OCI-LY7 (cell line): ENCODE results near the gene DOK1. TPM values are rescaled to one million over a fixed set of nuclear protein-coding genes. Genes with fewer than 3 reads are reported as not detected.

Source experiments
- BruUV-seq: library from RNA; stranded (reverse); fragments of 400-500 nt; replicated peaks from 2 replicates; lab custom pipeline; 2021; lab: Mats Ljungman, UMichigan
- CTCF ChIA-PET: fragments of 300-600 bp; sonication (Branson Sonifier 250); formaldehyde crosslinking; loops from one replicate; lab custom pipeline; 2022; ENCODE audit warnings: antibody characterized with exemption; ENCODE audit not compliant: unreplicated experiment; lab: Charles Lee
- POLR2A ChIA-PET: fragments of 300-600 bp; sonication (Branson Sonifier 250); formaldehyde crosslinking; loops from one replicate; lab custom pipeline; 2022; ENCODE audit warnings: antibody characterized with exemption; lab: Charles Lee
- DNase-seq: peaks from one replicate; pipeline ENCODE4 v3.0.0-alpha.2; 2015; ENCODE audit warnings: low spot score
- H2AFZ ChIP-seq: fragments of 200-600 bp; sonication (generic), shearing (Covaris generic); 2 replicates; pipeline ENCODE4 v1.6.1; 2014; ENCODE audit warnings: mild to moderate bottlenecking, antibody characterized with exemption, low read length, moderate library complexity
- H3K27ac ChIP-seq: fragments of 200-600 bp; sonication (generic); 2 replicates; pipeline ENCODE4 v1.5.1; 2014; ENCODE audit warnings: mixed run types, low read depth, mild to moderate bottlenecking, moderate library complexity, low read length, inconsistent platforms; ENCODE audit not compliant: poor library complexity, severe bottlenecking
- H3K36me3 ChIP-seq: fragments of 200-600 bp; sonication (generic); 2 replicates; pipeline ENCODE4 v1.6.1; 2014; ENCODE audit warnings: mild to moderate bottlenecking, antibody characterized with exemption, low read length, moderate library complexity, mixed read lengths; ENCODE audit not compliant: insufficient read depth
- H3K4me1 ChIP-seq: fragments of 200-600 bp; sonication (generic); 2 replicates; pipeline ENCODE4 v1.5.1; 2014; ENCODE audit warnings: mild to moderate bottlenecking, low read length; ENCODE audit not compliant: insufficient read depth, poor library complexity, severe bottlenecking
- H3K4me2 ChIP-seq: fragments of 200-600 bp; sonication (generic); 2 replicates; pipeline ENCODE4 v1.6.1; 2014; ENCODE audit warnings: mild to moderate bottlenecking, low read length
- H3K4me3 ChIP-seq: fragments of 200-600 bp; sonication (generic); 2 replicates; pipeline ENCODE4 v1.5.1; 2014; ENCODE audit warnings: mild to moderate bottlenecking, low read depth, low read length; ENCODE audit not compliant: poor library complexity, severe bottlenecking
- H3K79me2 ChIP-seq: fragments of 200-600 bp; sonication (generic); 2 replicates; pipeline ENCODE4 v1.6.1; 2016; ENCODE audit warnings: low read depth, mild to moderate bottlenecking, low read length, moderate library complexity, mixed read lengths; ENCODE audit not compliant: insufficient read depth
- H3K9me2 ChIP-seq: fragments of 200-600 bp; sonication (generic); 2 replicates; pipeline ENCODE4 v1.6.1; 2016; ENCODE audit warnings: mild to moderate bottlenecking, low read length, mixed read lengths; ENCODE audit not compliant: insufficient read depth
- H3K9me3 ChIP-seq: fragments of 200-600 bp; sonication (generic); 2 replicates; pipeline ENCODE4 v1.6.1; 2014; ENCODE audit warnings: mild to moderate bottlenecking, mixed run types, low read length, mixed read lengths
- H4K20me1 ChIP-seq: fragments of 200-600 bp; sonication (generic); 2 replicates; pipeline ENCODE4 v1.6.1; 2014; ENCODE audit warnings: mild to moderate bottlenecking, antibody characterized with exemption, low read length, moderate library complexity, mixed read lengths; ENCODE audit not compliant: insufficient read depth
- CTCF ChIP-seq: fragments of 200-600 bp; sonication (generic); conservative IDR thresholded peaks from 2 replicates; pipeline ENCODE4 v1.5.1; 2014; ENCODE audit warnings: mild to moderate bottlenecking, antibody characterized with exemption, low read length, moderate library complexity, mixed read lengths
- EZH2phosphoT487 ChIP-seq: fragments of 200-600 bp; sonication (generic); IDR thresholded peaks from 2 replicates; pipeline ENCODE4 v1.6.1; 2018; ENCODE audit warnings: low read depth, borderline replicate concordance, mild to moderate bottlenecking, mixed run types, antibody characterized with exemption, low read length, moderate library complexity, mixed read lengths
- intact Hi-C: fragments of 100-400 bp; cut with micrococcal nuclease; formaldehyde crosslinking; loops from one replicate; pipeline ENCODE4 v1.10.0; 2022; ENCODE audit not compliant: unreplicated experiment
- total RNA-seq, 2 experiments: library from RNA; depleted of rRNA in 1 of 2; stranded (reverse); fragments of >200 nt in 1 of 2; shearing (Covaris generic) in 1 of 2; gene quantifications; 2 replicates each; pipeline ENCODE4 v1.2.3, GENCODE V29; 2014 to 2022

The DOK1 gene
- total RNA-seq, 2 experiments from 2014 or later = 9.5 to 13.4 TPM

GRCh38 chr2:74540291-74540690 is 14.2 kb upstream of the DOK1 start:
- H2AFZ ChIP-seq = no peak overlapping the region
- no peak for DNase-seq
- BruUV-seq = no TSS peak
- POLR2A ChIA-PET = no interaction called here
- H3K36me3 ChIP-seq = no peaks in the 10 kb centered on the region
- H3K79me2 ChIP-seq = no peaks in the 10 kb centered on the region
- no peak overlapping the region for H3K4me2 ChIP-seq
- H3K9me2 ChIP-seq = no peaks in the 10 kb centered on the region
- CTCF ChIA-PET = no interaction called here
- intact Hi-C loops = no loop called here
- no peaks in the 10 kb centered on the region for H4K20me1 ChIP-seq
- no peaks in the 10 kb centered on the region for H3K4me1 ChIP-seq
- no peak overlapping the region for H3K4me3 ChIP-seq
- no peak for TF ChIP-seq CTCF
- no peak for TF ChIP-seq EZH2phosphoT487
- no peak overlapping the region for H3K27ac ChIP-seq
- H3K9me3 ChIP-seq = no peaks in the 10 kb centered on the region

GRCh38 chr2:74542978-74543377 is 11.5 kb upstream of the DOK1 start:
- Histone ChIP-seq H3K4me3 (no peak overlapping the region), H3K9me2 (no peaks in the 10 kb centered on the region), H4K20me1 (no peaks in the 10 kb centered on the region), H3K9me3 (no peaks in the 10 kb centered on the region), H2AFZ (no peak overlapping the region), H3K27ac (no peak overlapping the region), H3K79me2 (no peaks in the 10 kb centered on the region), H3K36me3 (no peaks in the 10 kb centered on the region), H3K4me1 (no peaks in the 10 kb centered on the region), H3K4me2 (no peak overlapping the region)
- no TSS peak for BruUV-seq
- intact Hi-C loops = no loop called here
- no peak for DNase-seq
- TF ChIP-seq EZH2phosphoT487 = no peak
- ChIA-PET CTCF (no interaction called here), POLR2A (interaction anchor here (0.5 to 1.0 kb wide), 3 partner anchors 78 to 288 kb away, joined by 3 read pairs; partner anchors contain the start of gene MOGS)

- no peaks in the 10 kb centered on the region for H3K9me3 ChIP-seq
- DNase-seq = peak; percentile 31
- H3K9me2 ChIP-seq = no peaks in the 10 kb centered on the region
- no peak overlapping the region for H3K4me3 ChIP-seq
- POLR2A ChIA-PET = interaction anchor here (0.9 kb wide), 1 partner anchor 13 kb away, joined by 3 read pairs; no protein-coding TSS in a partner anchor
- no peak overlapping the region for H2AFZ ChIP-seq
- TF ChIP-seq CTCF = peak; percentile 73
- TF ChIP-seq EZH2phosphoT487 = no peak
- no peaks in the 10 kb centered on the region for H4K20me1 ChIP-seq
- H3K4me2 ChIP-seq = no peak overlapping the region
- intact Hi-C loops = loop anchor here (5.0 kb wide), 1 partner anchor 43 kb away; no protein-coding TSS in a partner anchor
- H3K27ac ChIP-seq = no peak overlapping the region
- CTCF ChIA-PET = interaction anchor here (1.0 kb wide), 1 partner anchor 31 kb away, joined by 3 read pairs; no protein-coding TSS in a partner anchor
- no peaks in the 10 kb centered on the region for H3K79me2 ChIP-seq
- H3K36me3 ChIP-seq = no peaks in the 10 kb centered on the region
- H3K4me1 ChIP-seq = no peaks in the 10 kb centered on the region
- no TSS peak for BruUV-seq
Measured at GRCh38 chr2:74544634-74545033, 9.9 kb upstream of the DOK1 start.
